GM23338 (cell line): ENCODE data around the gene KIAA0513. TPM values are rescaled to one million over a fixed set of nuclear protein-coding genes. Genes with fewer than 3 reads are reported as not detected.

Source experiments
- ATAC-seq: fragments of 200-7000 bp; cut with Tn5 transposase; 3 replicates; pipeline ENCODE4 v1.9.1; 2020
- DNase-seq: peaks from one replicate; pipeline ENCODE4 v3.0.0-alpha.2; 2015; ENCODE audit warnings: low spot score
- H2AFZ ChIP-seq: fragments of 200-600 bp; sonication (generic); 2 replicates; pipeline ENCODE4 v1.8.0; 2016; ENCODE audit warnings: antibody characterized with exemption, mild to moderate bottlenecking, moderate library complexity
- H3F3A ChIP-seq: fragments of 200-600 bp; sonication (generic); replicated peaks from 2 replicates; pipeline ENCODE4 v1.8.0; 2017; ENCODE audit warnings: antibody characterized with exemption, mixed run types, low read depth
- H3K27ac ChIP-seq: fragments of 200-600 bp; sonication (generic); 2 replicates; pipeline ENCODE4 v1.6.1; 2016; ENCODE audit warnings: low read depth
- H3K27me3 ChIP-seq: fragments of 200-600 bp; sonication (generic); 2 replicates; pipeline ENCODE4 v1.8.0; 2016; ENCODE audit warnings: mild to moderate bottlenecking, mixed run types, moderate library complexity; ENCODE audit not compliant: insufficient read depth
- H3K36me3 ChIP-seq: fragments of 200-600 bp; sonication (generic); 2 replicates; pipeline ENCODE4 v1.8.0; 2016; ENCODE audit warnings: mild to moderate bottlenecking; ENCODE audit not compliant: insufficient read depth
- H3K4me1 ChIP-seq: fragments of 200-600 bp; sonication (generic); 2 replicates; pipeline ENCODE4 v1.8.0; 2016; ENCODE audit warnings: mild to moderate bottlenecking, moderate library complexity; ENCODE audit not compliant: insufficient read depth
- H3K4me2 ChIP-seq: fragments of 200-600 bp; sonication (generic); 2 replicates; pipeline ENCODE4 v1.7.1; 2017; ENCODE audit warnings: mixed run types
- H3K4me3 ChIP-seq: fragments of 200-600 bp; sonication (generic); 2 replicates; pipeline ENCODE4 v1.6.1; 2016; ENCODE audit warnings: mixed run types
- H3K79me2 ChIP-seq: fragments of 200-600 bp; sonication (generic); replicated peaks from 2 replicates; pipeline ENCODE4 v1.8.0; 2017; ENCODE audit warnings: mild to moderate bottlenecking; ENCODE audit not compliant: insufficient read depth
- H3K9me2 ChIP-seq: fragments of 200-600 bp; sonication (generic); 2 replicates; pipeline ENCODE4 v1.8.0; 2017; ENCODE audit not compliant: insufficient read depth
- H4K20me1 ChIP-seq: fragments of 200-600 bp; sonication (generic); replicated peaks from 2 replicates; pipeline ENCODE4 v1.8.0; 2017; ENCODE audit warnings: mild to moderate bottlenecking; ENCODE audit not compliant: insufficient read depth
- H3K27ac Mint-ChIP-seq: 2 replicates; pipeline ENCODE4 v1.8.0; 2020; ENCODE audit warnings: inconsistent platforms, mild to moderate bottlenecking, moderate library complexity, mixed read lengths
- H3K27me3 Mint-ChIP-seq: 3 replicates; pipeline ENCODE4 v1.8.0; 2022; ENCODE audit warnings: low read depth, mild to moderate bottlenecking, moderate library complexity, mixed read lengths, inconsistent platforms; ENCODE audit not compliant: insufficient read depth, poor library complexity
- H3K36me3 Mint-ChIP-seq: 3 replicates; pipeline ENCODE4 v1.8.0; 2021; ENCODE audit warnings: low read depth, mild to moderate bottlenecking, inconsistent platforms, moderate library complexity, mixed read lengths
- H3K4me1 Mint-ChIP-seq: 3 replicates; pipeline ENCODE4 v1.8.0; 2020; ENCODE audit warnings: mild to moderate bottlenecking, inconsistent platforms, mixed read lengths
- H3K4me3 Mint-ChIP-seq: 3 replicates; pipeline ENCODE4 v1.8.0; 2021; ENCODE audit warnings: moderate library complexity, mild to moderate bottlenecking, inconsistent platforms, mixed read lengths
- H3K9me3 Mint-ChIP-seq: 3 replicates; pipeline ENCODE4 v1.8.0; 2020; ENCODE audit warnings: moderate library complexity, mild to moderate bottlenecking, inconsistent platforms, mixed read lengths
- CREB1 ChIP-seq: fragments of 250-450 bp; sonication (Bioruptor Pico); IDR thresholded peaks from 2 replicates; pipeline ENCODE4 v1.5.0; 2020; ENCODE audit warnings: low read depth, mild to moderate bottlenecking, moderate library complexity
- ETS1 ChIP-seq: IDR thresholded peaks from 2 replicates; pipeline ENCODE4 v1.6.1; 2016; ENCODE audit warnings: antibody characterized with exemption
- EZH2 ChIP-seq: fragments of 200-600 bp; sonication (generic); IDR thresholded peaks from one replicate; pipeline ENCODE4 v1.8.0; 2017; ENCODE audit warnings: antibody characterized with exemption, mild to moderate bottlenecking, low read depth; ENCODE audit not compliant: unreplicated experiment
- EZH2phosphoT487 ChIP-seq: fragments of 200-600 bp; sonication (generic); IDR thresholded peaks from one replicate; pipeline ENCODE4 v1.8.1; 2018; ENCODE audit warnings: antibody characterized with exemption; ENCODE audit not compliant: unreplicated experiment
- JUNB ChIP-seq: IDR thresholded peaks from one replicate; pipeline ENCODE4 v1.6.1; 2016; ENCODE audit warnings: antibody characterized with exemption; ENCODE audit not compliant: unreplicated experiment
- NANOG ChIP-seq: IDR thresholded peaks from 2 replicates; pipeline ENCODE4 v1.6.1; 2016; ENCODE audit warnings: antibody characterized with exemption, borderline replicate concordance
- POLR2AphosphoS5 ChIP-seq: IDR thresholded peaks from 2 replicates; pipeline ENCODE4 v1.6.1; 2016; ENCODE audit warnings: antibody characterized with exemption, low read depth
- REST ChIP-seq: IDR thresholded peaks from one replicate; pipeline ENCODE4 v1.6.1; 2018; ENCODE audit warnings: antibody characterized with exemption; ENCODE audit not compliant: unreplicated experiment
- STAT1 ChIP-seq: IDR thresholded peaks from one replicate; pipeline ENCODE4 v1.6.1; 2016; ENCODE audit warnings: antibody characterized with exemption; ENCODE audit not compliant: unreplicated experiment
- ZNF114 ChIP-seq: fragments of 250-450 bp; sonication (Bioruptor Pico); IDR thresholded peaks from 2 replicates; pipeline ENCODE4 v1.5.0; 2020; ENCODE audit warnings: mild to moderate bottlenecking, moderate library complexity
- ZNF331 ChIP-seq: fragments of 250-450 bp; sonication (Bioruptor Pico); IDR thresholded peaks from 2 replicates; pipeline ENCODE4 v1.5.0; 2020; ENCODE audit warnings: low read depth, mild to moderate bottlenecking, moderate library complexity
- ZNF462 ChIP-seq: fragments of 250-450 bp; sonication (Bioruptor Pico); IDR thresholded peaks from 2 replicates; pipeline ENCODE4 v1.5.0; 2020; ENCODE audit warnings: mild to moderate bottlenecking, moderate library complexity
- polyA plus RNA-seq: library from polyadenylated mRNA; unstranded; fragments of >200 nt; fragmentation: Nextera tagmentation; extraction: Ambion mirVana; gene quantifications from 2 replicates; pipeline ENCODE4 v1.2.1, GENCODE V29; 2016
- total RNA-seq: library from RNA; depleted of rRNA; stranded (reverse); fragments of >200 nt; shearing (Covaris generic); gene quantifications from 2 replicates; pipeline ENCODE4 v1.2.3, GENCODE V29; 2014

KIAA0513 gene
- total and polyA plus RNA-seq, 2 experiments from 2014 or later, result 2.1 to 8.7 TPM

DNA sequence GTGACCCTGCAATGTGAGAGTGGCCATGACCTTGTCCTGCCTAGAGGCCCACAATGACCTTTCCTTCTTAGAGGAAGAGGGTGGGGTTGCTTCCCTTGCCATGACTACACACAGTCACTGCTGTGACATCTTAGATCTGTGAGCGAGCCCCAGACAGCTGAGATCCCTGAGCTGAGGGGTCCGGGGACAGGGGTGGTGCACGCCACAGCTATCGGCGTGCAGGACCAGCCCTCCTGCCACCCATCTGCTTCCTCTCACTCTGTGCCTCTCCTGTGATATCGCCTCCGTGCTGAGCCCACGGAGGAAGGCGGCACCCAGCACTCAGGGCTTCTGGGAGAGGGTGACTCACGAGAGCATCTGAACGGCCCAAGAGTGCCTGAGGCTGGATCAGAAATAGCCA lies 35.2 kb downstream of the KIAA0513 start:
- TF ChIP-seq JUNB, result no peak
- no peak for TF ChIP-seq EZH2
- TF ChIP-seq POLR2AphosphoS5, result no peak
- no peak for TF ChIP-seq EZH2phosphoT487
- no peak for TF ChIP-seq REST
- TF ChIP-seq ZNF114 (CRISPR knock-in tag), result no peak
- TF ChIP-seq ZNF462 (CRISPR knock-in tag), result no peak
- no peak for TF ChIP-seq ETS1
- TF ChIP-seq ZNF331 (CRISPR knock-in tag), result no peak
- TF ChIP-seq CREB1 (CRISPR knock-in tag), result no peak
- TF ChIP-seq STAT1, result no peak
- TF ChIP-seq NANOG, result no peak
- Histone ChIP-seq H2AFZ (no peak overlapping the region), H3K27me3 (no peaks in the 10 kb centered on the region), H3K27ac (no peak overlapping the region), H3K79me2 (no peaks in the 10 kb centered on the region), H3K4me1 (peaks cover 15% of the 10 kb centered on the region), H3K9me2 (no peaks in the 10 kb centered on the region), H3F3A (0 out of 2 replicates have a peak, but pooled peaks cover 5% of the 10 kb centered on the region), H3K4me2 (peak overlapping the region; percentile 31; the same call in 1 of the 2 replicates), H3K36me3 (no peaks in the 10 kb centered on the region), H4K20me1 (no peaks in the 10 kb centered on the region), H3K4me3 (no peak overlapping the region)
- Mint-ChIP-seq H3K9me3 (no peaks in the 10 kb centered on the region), H3K27me3 (peaks cover 18% of the 10 kb centered on the region), H3K27ac (peak overlapping the region; percentile 82; the same call in 1 of the 2 replicates), H3K4me3 (no peak overlapping the region), H3K36me3 (no peaks in the 10 kb centered on the region), H3K4me1 (peaks cover 30% of the 10 kb centered on the region)
- ATAC-seq (no peak; the same call in 2 of the 3 replicates), DNase-seq (no peak)
